ENCODE data around the gene PPP1R9A. TPM values are rescaled to one million over a fixed set of nuclear protein-coding genes. Genes with fewer than 3 reads are reported as not detected.

PPP1R9A gene
- total RNA-seq, 4 donors from 2014 or later: 15.7 to 37.6 (median 27.6) TPM

- no peak overlapping the region for H3K27ac ChIP-seq
- peaks cover 0 to 6% (median 2%) of the 10 kb centered on the region in 4 donors for H3K4me1 ChIP-seq
- WGBS, 2 donors: 94 to 96% methylated on average over 6 of the region's 6 CpGs
- no peak for DNase-seq (ENCODE audit: low spot score in 2 of 2)
- no peaks in the 10 kb centered on the region for H3K27me3 ChIP-seq
- peaks cover 0 to 5% (median 0%) of the 10 kb centered on the region in 4 donors for H3K9me3 ChIP-seq
- no peaks in the 10 kb centered on the region for H3K36me3 ChIP-seq
- no peak overlapping the region for H3K4me3 ChIP-seq
- no peak for TF ChIP-seq EP300 (IDR thresholded peaks at IDR 0.05)
- no peak for TF ChIP-seq POLR2A (IDR thresholded peaks at IDR 0.05)
- no peak for TF ChIP-seq CTCF (IDR thresholded peaks at IDR 0.05)
Observed at GRCh38 chr7:94980418-94981142, 73.2 kb downstream of the PPP1R9A start.

GRCh38 chr7:94995921-94996320 lies 88.5 kb downstream of the PPP1R9A start:
- Histone ChIP-seq H3K27ac (no peak overlapping the region), H3K4me1 (peaks cover 0 to 5% (median 0%) of the 10 kb centered on the region in 4 donors), H3K36me3 (no peaks in the 10 kb centered on the region), H3K4me3 (no peak overlapping the region), H3K27me3 (no peaks in the 10 kb centered on the region), H3K9me3 (no peaks in the 10 kb centered on the region)
- TF ChIP-seq CTCF (IDR thresholded peaks at IDR 0.05): no peak
- TF ChIP-seq POLR2A (IDR thresholded peaks at IDR 0.05): no peak
- no peak for TF ChIP-seq EP300 (IDR thresholded peaks at IDR 0.05)
- no peak for DNase-seq (ENCODE audit: low spot score in 2 of 2)
- WGBS, 2 donors: 79 to 86% methylated on average over 1 of the region's 1 CpG

DNA sequence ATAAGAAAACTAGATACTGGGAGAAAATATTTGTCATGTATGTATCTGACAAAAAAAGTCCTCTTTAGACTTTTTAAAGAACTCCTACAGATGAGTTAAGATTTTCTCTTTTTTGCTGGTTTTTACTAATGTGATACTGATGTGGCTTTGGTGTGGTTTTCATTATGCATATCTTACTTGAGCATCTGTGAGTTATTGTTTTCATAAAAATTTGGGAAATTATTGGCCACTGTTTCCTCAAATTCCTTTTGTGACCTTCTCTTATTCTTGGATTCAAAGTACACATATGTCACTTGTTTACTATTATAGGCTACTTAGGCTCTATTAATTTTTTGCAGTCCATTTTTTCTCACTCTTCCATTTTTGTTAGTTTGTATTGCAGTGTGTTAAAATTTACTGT lies 89.0 kb downstream of the PPP1R9A start:
- H3K36me3 ChIP-seq: no peaks in the 10 kb centered on the region
- H3K27me3 ChIP-seq: no peaks in the 10 kb centered on the region
- H3K4me3 ChIP-seq: no peak overlapping the region
- peaks cover 0 to 9% (median 0%) of the 10 kb centered on the region in 4 donors for H3K4me1 ChIP-seq
- no peak overlapping the region for H3K27ac ChIP-seq
- no peaks in the 10 kb centered on the region for H3K9me3 ChIP-seq
- DNase-seq (ENCODE audit: low spot score in 2 of 2): no peak
- no peak for TF ChIP-seq CTCF (IDR thresholded peaks at IDR 0.05)
- no peak for TF ChIP-seq POLR2A (IDR thresholded peaks at IDR 0.05)
- TF ChIP-seq EP300 (IDR thresholded peaks at IDR 0.05): no peak

DNA sequence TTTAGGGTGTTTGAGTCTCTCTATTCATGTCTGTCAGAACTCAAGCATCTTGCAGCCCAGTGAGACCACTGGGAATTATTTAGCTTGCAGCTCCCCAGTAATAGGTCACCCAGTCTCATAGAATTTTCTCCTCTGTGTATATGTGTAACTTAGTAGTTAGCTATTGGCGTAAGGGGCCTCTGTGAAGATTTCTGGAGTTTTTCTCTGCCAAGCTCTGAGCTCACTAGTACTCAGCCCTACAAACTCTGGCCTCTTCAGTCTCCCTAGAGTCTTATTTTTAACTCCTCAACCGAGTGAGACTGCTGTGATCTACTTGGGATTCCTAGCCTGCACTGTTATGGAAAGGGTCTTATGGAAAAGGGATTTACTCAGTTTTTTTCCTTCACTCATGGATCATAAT lies 90.2 kb downstream of the PPP1R9A start:
- TF ChIP-seq POLR2A (IDR thresholded peaks at IDR 0.05) (no peak), CTCF (IDR thresholded peaks at IDR 0.05) (no peak), EP300 (IDR thresholded peaks at IDR 0.05) (no peak)
- H3K27ac ChIP-seq: no peak overlapping the region
- H3K9me3 ChIP-seq: no peaks in the 10 kb centered on the region
- DNase-seq (ENCODE audit: low spot score in 2 of 2): no peak
- 54 to 59% methylated on average over 2 of the region's 2 CpGs for WGBS, 2 donors
- peaks cover 0 to 14% (median 0%) of the 10 kb centered on the region in 4 donors for H3K4me1 ChIP-seq
- H3K27me3 ChIP-seq: no peaks in the 10 kb centered on the region
- H3K4me3 ChIP-seq: no peak overlapping the region
- no peaks in the 10 kb centered on the region for H3K36me3 ChIP-seq

- Histone ChIP-seq H3K4me1 (peaks cover 0 to 20% (median 0%) of the 10 kb centered on the region in 4 donors), H3K27ac (peak overlapping the region in 1 of 4 donors; percentile 19), H3K36me3 (no peaks in the 10 kb centered on the region), H3K27me3 (no peaks in the 10 kb centered on the region), H3K4me3 (no peak overlapping the region), H3K9me3 (no peaks in the 10 kb centered on the region)
- DNase-seq (ENCODE audit: low spot score in 2 of 2): no peak
- TF ChIP-seq EP300 (IDR thresholded peaks at IDR 0.05): no peak
- TF ChIP-seq POLR2A (IDR thresholded peaks at IDR 0.05): no peak
- TF ChIP-seq CTCF (IDR thresholded peaks at IDR 0.05): no peak
- 75 to 77% methylated on average over 3 of the region's 3 CpGs for WGBS, 2 donors
Observed at GRCh38 chr7:94998266-94999068, 91.1 kb downstream of the PPP1R9A start.

All from tibial nerve (tissue), 4 donors.